Endodermal cell (in vitro differentiated cells): ENCODE data around the gene UBE2K. TPM values are rescaled to one million over a fixed set of nuclear protein-coding genes. Genes with fewer than 3 reads are reported as not detected.

Source experiments
- DNase-seq: peaks from one replicate; pipeline ENCODE4 v3.0.0-alpha.2; 2017
- H3K27ac ChIP-seq: 2 replicates; pipeline ENCODE4 v1.5.1; 2013; ENCODE audit warnings: mild to moderate bottlenecking, low read depth, low read length, moderate library complexity
- H3K27me3 ChIP-seq: 2 replicates; pipeline ENCODE4 v1.6.1; 2013; ENCODE audit warnings: mild to moderate bottlenecking, low read length, moderate library complexity; ENCODE audit not compliant: insufficient read depth, control insufficient read depth, poor library complexity, severe bottlenecking
- H3K36me3 ChIP-seq: 2 replicates; pipeline ENCODE4 v1.7.0; 2013; ENCODE audit warnings: mild to moderate bottlenecking, low read length, moderate library complexity; ENCODE audit not compliant: control insufficient read depth, insufficient read depth
- H3K4me1 ChIP-seq: one replicate; pipeline ENCODE4 v1.7.0; 2013; ENCODE audit warnings: low read length; ENCODE audit not compliant: control insufficient read depth, insufficient read depth
- H3K4me3 ChIP-seq: 2 replicates; pipeline ENCODE4 v1.5.1; 2013; ENCODE audit warnings: mild to moderate bottlenecking, low read length, moderate library complexity
- H3K9ac ChIP-seq: 2 replicates; pipeline ENCODE4 v1.6.1; 2013; ENCODE audit warnings: mild to moderate bottlenecking, low read length, moderate library complexity; ENCODE audit not compliant: poor library complexity, severe bottlenecking; ENCODE audit errors: extremely low read depth
- H3K9me3 ChIP-seq: 2 replicates; pipeline ENCODE4 v1.6.1; 2013; ENCODE audit warnings: mild to moderate bottlenecking, low read length, moderate library complexity; ENCODE audit not compliant: control insufficient read depth
- H3K27ac Mint-ChIP-seq: 2 replicates; pipeline ENCODE4 v1.8.0; 2020; ENCODE audit warnings: mixed read lengths
- H3K27me3 Mint-ChIP-seq: 2 replicates; pipeline ENCODE4 v1.8.0; 2021; ENCODE audit warnings: mild to moderate bottlenecking, mixed read lengths; ENCODE audit not compliant: insufficient read depth
- H3K36me3 Mint-ChIP-seq: 2 replicates; pipeline ENCODE4 v1.8.0; 2020; ENCODE audit warnings: low read depth, mixed read lengths
- H3K4me1 Mint-ChIP-seq: 2 replicates; pipeline ENCODE4 v1.8.0; 2020; ENCODE audit warnings: mixed read lengths
- H3K4me3 Mint-ChIP-seq: 2 replicates; pipeline ENCODE4 v1.8.0; 2020; ENCODE audit warnings: mild to moderate bottlenecking, moderate library complexity, mixed read lengths
- H3K9me3 Mint-ChIP-seq: 2 replicates; pipeline ENCODE4 v1.8.0; 2020; ENCODE audit warnings: mild to moderate bottlenecking, mixed read lengths
- WGBS, 2 experiments: methylation state at CpG; one replicate each; pipeline versions ENCODE4 v1.1.5 to v1.1.7; 2013; ENCODE audit warnings: missing lambda C conversion rate in 2 of 2, mixed read lengths in 1 of 2; ENCODE audit not compliant: insufficient coverage in 1 of 2, insufficient read length in 1 of 2; 5-methylcytosine and 5-hydroxymethylcytosine counted together
- total RNA-seq, 2 donors: library from RNA; stranded (reverse); fragmentation: NEBNext Ultra II Directional in 1 of 2; extraction: Animal tissue kit (Norgen Biotek cat#: 25700) in 1 of 2; gene quantifications; 2 replicates in 1 of 2; 3 replicates in 1 of 2; pipeline ENCODE4 v1.2.1, GENCODE V29; 2021
- TF ChIP-seq, protein P1 (sequence below): fragments of 200-600 bp; sonication (generic); conservative IDR thresholded peaks from 2 replicates; pipeline ENCODE4 v1.5.0; 2021; ENCODE audit warnings: antibody characterized with exemption, mild to moderate bottlenecking

The UBE2K gene
- total RNA-seq, 2 donors from 2014 or later = 139 to 143 TPM

DNA sequence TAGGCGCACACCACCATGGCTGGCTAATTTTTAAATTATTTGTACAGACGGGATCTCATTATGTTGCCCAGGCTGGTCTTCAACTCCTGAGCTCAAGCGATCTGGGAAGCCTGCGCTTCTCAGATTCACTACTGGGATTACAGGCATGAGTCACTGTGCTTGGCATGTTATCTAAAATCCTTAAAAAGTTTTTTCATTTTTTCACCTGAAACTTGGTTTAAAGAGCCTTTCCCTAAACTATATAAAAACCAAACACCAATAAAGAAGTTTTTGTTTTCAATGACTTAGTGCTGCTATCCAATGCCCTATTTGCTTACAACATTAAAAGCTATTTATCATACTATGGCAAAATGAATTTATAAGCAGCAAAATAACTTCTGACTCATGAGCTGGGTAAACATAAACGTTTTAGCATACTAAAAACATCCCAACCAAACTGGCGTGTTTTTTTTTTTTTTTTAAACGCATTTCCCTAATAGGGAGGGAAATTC, 127.8 kb downstream of the UBE2K start:
- Mint-ChIP-seq H3K36me3 (peaks cover 63% of the 10 kb centered on the region), H3K27me3 (no peaks in the 10 kb centered on the region), H3K4me1 (peaks cover 2% of the 10 kb centered on the region), H3K4me3 (no peak overlapping the region), H3K27ac (peak overlapping the region; percentile 82), H3K9me3 (no peaks in the 10 kb centered on the region)
- H3K4me3 ChIP-seq = no peak overlapping the region
- TF ChIP-seq, protein P1, sequence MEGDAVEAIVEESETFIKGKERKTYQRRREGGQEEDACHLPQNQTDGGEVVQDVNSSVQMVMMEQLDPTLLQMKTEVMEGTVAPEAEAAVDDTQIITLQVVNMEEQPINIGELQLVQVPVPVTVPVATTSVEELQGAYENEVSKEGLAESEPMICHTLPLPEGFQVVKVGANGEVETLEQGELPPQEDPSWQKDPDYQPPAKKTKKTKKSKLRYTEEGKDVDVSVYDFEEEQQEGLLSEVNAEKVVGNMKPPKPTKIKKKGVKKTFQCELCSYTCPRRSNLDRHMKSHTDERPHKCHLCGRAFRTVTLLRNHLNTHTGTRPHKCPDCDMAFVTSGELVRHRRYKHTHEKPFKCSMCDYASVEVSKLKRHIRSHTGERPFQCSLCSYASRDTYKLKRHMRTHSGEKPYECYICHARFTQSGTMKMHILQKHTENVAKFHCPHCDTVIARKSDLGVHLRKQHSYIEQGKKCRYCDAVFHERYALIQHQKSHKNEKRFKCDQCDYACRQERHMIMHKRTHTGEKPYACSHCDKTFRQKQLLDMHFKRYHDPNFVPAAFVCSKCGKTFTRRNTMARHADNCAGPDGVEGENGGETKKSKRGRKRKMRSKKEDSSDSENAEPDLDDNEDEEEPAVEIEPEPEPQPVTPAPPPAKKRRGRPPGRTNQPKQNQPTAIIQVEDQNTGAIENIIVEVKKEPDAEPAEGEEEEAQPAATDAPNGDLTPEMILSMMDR = no peak
- H3K27ac ChIP-seq = no peak overlapping the region
- H3K36me3 ChIP-seq = peaks cover 79% of the 10 kb centered on the region
- no peaks in the 10 kb centered on the region for H3K4me1 ChIP-seq
- peak overlapping the region; percentile 13 for H3K9ac ChIP-seq
- 87 to 97% methylated on average over 5 to 6 of the region's 7 CpGs for WGBS, 2 experiments
- H3K9me3 ChIP-seq = no peaks in the 10 kb centered on the region
- H3K27me3 ChIP-seq = no peaks in the 10 kb centered on the region
- no peak for DNase-seq

Other genes starting within 250 kb of the UBE2K start
- 1,000 to 10,000 TPM; 1,341 to 1,760 TPM for gene RPL9, start 239.2 kb upstream of the UBE2K start, total RNA-seq
- 10 to 100 TPM; 17.6 to 17.9 TPM for gene LIAS, start 239.1 kb upstream of the UBE2K start, total RNA-seq
- gene UGDH, start 170.7 kb upstream of the UBE2K start, total RNA-seq = 100 to 1,000 TPM; 137 to 141 TPM
- gene SMIM14, start 59.3 kb upstream of the UBE2K start, total RNA-seq = 10 to 100 TPM; 24.3 to 24.6 TPM